ENCODE measurements around the gene PROS1. TPM values are rescaled to one million over a fixed set of nuclear protein-coding genes. Genes with fewer than 3 reads are reported as not detected.
"Not testable (repeated sequence)": the region's sequence is repeated elsewhere in the genome, so short reads cannot be mapped to it uniquely, and the experiment has no call there.

Gene PROS1
- polyA plus RNA-seq, 6 donors from 2014 or later = 0.31 to 0.68 (median 0.43) TPM; not detected in 2

DNA sequence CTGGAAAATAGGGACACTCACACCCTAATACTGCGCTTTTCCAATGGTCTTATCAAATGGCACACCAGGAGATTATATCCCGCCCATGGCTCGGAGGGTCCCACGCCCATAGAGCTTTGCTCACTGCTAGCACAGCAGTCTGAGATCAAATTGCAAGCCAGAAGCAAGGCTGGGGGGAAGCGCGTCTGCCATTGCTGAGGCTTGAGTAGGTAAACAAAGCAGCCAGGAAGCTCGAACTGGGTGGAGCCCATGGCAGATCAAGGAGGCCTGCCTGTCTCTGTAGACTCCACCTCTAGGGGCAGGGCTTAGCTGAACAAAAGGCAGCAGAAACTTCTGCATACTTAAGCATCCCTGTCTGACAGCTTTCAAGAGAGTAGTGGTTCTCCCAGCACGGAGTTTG, 23.7 kb downstream of the PROS1 start:
- not testable (repeated sequence) for H3K4me3 Mint-ChIP-seq; H3K27ac Mint-ChIP-seq; ATAC-seq (ENCODE audit: low read depth in 2 of 2); DNase-seq; H3K4me1 Mint-ChIP-seq; H3K36me3 Mint-ChIP-seq
- H3K9me3 Mint-ChIP-seq = peaks cover 2 to 19% (median 10%) of the 10 kb centered on the region in 7 donors
- H3K27me3 Mint-ChIP-seq = peaks cover 0 to 21% (median 6%) of the 10 kb centered on the region in 3 donors

DNA sequence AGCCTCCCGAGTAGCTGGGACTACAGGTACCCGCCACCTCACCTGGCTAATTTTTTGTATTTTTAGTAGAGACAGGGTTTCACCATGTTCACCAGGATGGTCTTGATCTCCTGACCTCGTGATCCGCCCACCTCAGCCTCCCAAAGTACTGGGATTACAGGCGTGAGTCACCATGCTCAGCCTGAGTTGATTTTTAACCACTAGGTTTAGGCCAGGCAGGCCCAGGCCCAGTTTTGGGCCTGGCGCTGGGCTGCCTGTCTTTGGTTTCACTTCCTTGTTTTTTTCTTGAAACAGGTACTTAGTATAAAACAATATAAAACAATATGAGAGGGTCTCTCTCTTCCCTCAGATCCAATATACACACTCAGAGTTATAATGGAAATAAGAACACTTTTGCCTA, 36.2 kb downstream of the PROS1 start:
- not testable (repeated sequence) for H3K9me3 Mint-ChIP-seq; H3K27ac Mint-ChIP-seq; H3K4me3 Mint-ChIP-seq; H3K27me3 Mint-ChIP-seq; DNase-seq; H3K4me1 Mint-ChIP-seq; ATAC-seq (ENCODE audit: low read depth in 2 of 2); H3K36me3 Mint-ChIP-seq

DNA sequence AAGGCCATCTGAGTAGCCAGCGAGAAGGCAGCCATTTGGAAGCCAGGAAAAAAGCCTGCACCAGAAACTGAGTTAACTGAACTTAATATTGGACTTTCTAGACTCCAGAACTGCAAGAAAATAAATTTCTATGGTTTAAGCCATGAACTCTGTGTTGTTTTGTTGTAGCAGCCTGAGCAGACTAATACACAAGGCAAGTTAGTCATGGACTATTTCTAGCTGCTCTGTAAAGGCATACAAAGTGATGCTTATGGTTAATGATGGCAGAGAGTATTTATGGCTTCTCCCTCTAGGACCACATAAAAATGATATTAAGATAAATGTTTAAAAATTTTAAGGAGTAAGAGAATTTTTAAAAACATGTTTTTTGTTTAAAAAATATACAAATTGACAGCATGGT, 37.1 kb downstream of the PROS1 start:
- H3K4me3 Mint-ChIP-seq = no peak overlapping the region
- H3K36me3 Mint-ChIP-seq = no peaks in the 10 kb centered on the region
- no peak for DNase-seq
- H3K4me1 Mint-ChIP-seq = peaks cover 0 to 7% (median 0%) of the 10 kb centered on the region in 3 donors
- no peaks in the 10 kb centered on the region for H3K27me3 Mint-ChIP-seq
- ATAC-seq (ENCODE audit: low read depth in 2 of 2) = no peak
- no peaks in the 10 kb centered on the region for H3K9me3 Mint-ChIP-seq
- no peak overlapping the region for H3K27ac Mint-ChIP-seq

DNA sequence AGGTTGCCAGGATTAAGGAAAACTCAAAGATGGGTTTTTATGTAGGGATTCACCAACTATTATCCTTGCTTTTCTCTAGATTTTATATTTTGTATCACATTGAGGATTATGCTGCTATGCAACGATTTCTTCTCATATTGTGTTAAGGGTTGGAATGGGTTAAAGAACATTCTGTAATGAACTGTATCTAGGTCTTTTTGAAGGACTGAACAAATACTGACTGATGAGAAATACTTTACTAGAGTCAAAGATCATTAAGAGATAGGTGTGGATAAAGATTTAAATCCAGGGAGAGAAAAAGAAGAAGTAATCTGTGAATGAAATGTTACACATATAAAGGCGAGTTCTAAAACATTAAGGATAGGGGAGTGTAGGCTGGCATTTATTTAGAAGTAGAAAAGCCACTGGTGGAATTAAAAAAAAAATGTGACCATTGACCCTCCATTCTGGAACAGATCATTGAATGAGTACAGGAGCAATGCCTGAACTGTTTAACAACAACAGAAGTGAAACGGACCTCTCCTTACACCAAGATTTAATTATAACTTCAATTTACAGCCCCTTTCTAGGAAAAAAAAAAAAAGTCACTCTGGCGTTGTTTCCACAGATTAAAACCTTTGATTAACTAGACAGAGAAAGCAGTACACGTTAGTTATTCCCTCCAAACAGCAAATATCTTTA, 39.2 kb downstream of the PROS1 start:
- DNase-seq (no peak), ATAC-seq (ENCODE audit: low read depth in 2 of 2) (no peak)
- H3K36me3 Mint-ChIP-seq = no peaks in the 10 kb centered on the region
- H3K4me1 Mint-ChIP-seq = peaks cover 0 to 7% (median 0%) of the 10 kb centered on the region in 3 donors
- no peak overlapping the region for H3K4me3 Mint-ChIP-seq
- no peaks in the 10 kb centered on the region for H3K27me3 Mint-ChIP-seq
- no peaks in the 10 kb centered on the region for H3K9me3 Mint-ChIP-seq
- no peak overlapping the region for H3K27ac Mint-ChIP-seq

DNA sequence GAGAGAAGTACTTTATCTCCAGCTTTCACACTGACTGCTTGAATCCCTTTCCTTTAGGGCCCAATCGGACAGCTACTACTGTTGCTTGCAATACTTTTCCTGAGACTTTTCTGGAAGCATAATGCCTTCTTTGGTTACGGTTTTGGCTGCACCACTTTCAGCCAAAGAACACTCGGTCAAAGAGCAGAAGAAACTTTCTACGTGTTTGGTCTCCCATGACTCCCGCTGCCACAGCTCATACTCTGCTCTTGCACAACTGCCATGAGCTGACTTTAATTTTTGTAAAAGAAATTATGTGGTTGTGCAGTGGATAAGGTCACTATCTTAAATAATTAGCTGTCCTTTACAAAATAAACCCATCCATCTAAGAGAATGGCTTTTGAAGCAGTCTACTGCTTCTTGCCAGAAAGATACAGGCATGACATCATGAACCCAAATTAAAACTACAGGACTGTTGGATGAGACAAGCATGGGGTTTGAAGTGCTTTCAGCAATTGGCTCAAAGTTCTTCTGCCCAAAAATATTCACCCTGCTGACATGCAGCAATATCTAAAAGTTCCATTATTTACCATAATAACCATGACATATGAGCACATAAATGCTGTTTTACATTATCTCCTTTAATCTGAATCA, 42.0 kb downstream of the PROS1 start:
- Mint-ChIP-seq H3K27ac (no peak overlapping the region), H3K9me3 (no peaks in the 10 kb centered on the region), H3K27me3 (peaks cover 0 to 5% (median 0%) of the 10 kb centered on the region in 3 donors), H3K4me1 (no peaks in the 10 kb centered on the region), H3K36me3 (no peaks in the 10 kb centered on the region), H3K4me3 (no peak overlapping the region)
- ATAC-seq (ENCODE audit: low read depth in 2 of 2) (no peak), DNase-seq (no peak)

DNA sequence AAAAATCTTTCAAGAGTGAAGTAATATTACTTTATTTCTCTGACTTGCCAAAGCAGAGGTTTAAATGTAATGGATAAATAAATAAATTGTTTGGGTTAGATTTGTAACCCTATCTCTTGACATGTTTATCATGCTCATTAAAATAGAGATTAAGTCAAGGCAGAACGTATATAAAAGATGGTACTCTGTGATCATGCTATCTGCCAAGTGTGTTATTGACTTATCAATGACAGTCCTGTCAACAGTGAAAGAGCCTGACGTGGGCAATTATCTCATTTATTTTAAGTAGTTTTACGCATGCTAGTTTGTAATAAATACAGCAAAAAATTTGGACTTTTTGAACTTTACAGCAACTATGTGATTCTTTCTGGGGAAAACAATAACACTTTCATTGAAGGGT, 43.7 kb downstream of the PROS1 start:
- ATAC-seq (ENCODE audit: low read depth in 2 of 2) (no peak), DNase-seq (no peak)
- Mint-ChIP-seq H3K27me3 (peaks cover 0 to 5% (median 0%) of the 10 kb centered on the region in 3 donors), H3K36me3 (peaks cover 0 to 4% of the 10 kb centered on the region in 2 donors), H3K9me3 (no peaks in the 10 kb centered on the region), H3K4me3 (no peak overlapping the region), H3K27ac (no peak overlapping the region), H3K4me1 (no peaks in the 10 kb centered on the region)

DNA sequence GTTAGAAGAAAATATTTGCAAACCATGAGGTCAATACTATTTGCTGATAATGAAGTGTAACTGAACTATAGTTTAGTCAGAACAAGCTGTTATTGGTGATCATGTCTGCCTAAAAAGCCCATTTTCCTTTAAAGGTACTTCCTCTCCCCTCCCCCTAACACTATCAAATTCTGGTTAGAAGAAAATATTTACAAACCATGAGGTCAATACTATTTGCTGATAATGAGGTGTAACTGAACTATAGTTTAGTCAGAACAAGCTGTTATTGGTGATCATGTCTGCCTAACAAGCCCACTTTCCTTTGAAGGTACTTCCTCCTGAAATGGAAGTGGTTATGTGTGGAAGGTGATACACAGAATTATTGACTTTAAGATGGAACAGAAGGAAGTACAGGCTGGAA, 46.9 kb downstream of the PROS1 start:
- H3K9me3 Mint-ChIP-seq = no peaks in the 10 kb centered on the region
- DNase-seq (no peak), ATAC-seq (ENCODE audit: low read depth in 2 of 2) (no peak)
- H3K27me3 Mint-ChIP-seq = peaks cover 0 to 5% (median 0%) of the 10 kb centered on the region in 3 donors
- H3K4me3 Mint-ChIP-seq = no peak overlapping the region
- H3K4me1 Mint-ChIP-seq = no peaks in the 10 kb centered on the region
- H3K27ac Mint-ChIP-seq = no peak overlapping the region
- peaks cover 0 to 4% of the 10 kb centered on the region in 2 donors for H3K36me3 Mint-ChIP-seq

DNA sequence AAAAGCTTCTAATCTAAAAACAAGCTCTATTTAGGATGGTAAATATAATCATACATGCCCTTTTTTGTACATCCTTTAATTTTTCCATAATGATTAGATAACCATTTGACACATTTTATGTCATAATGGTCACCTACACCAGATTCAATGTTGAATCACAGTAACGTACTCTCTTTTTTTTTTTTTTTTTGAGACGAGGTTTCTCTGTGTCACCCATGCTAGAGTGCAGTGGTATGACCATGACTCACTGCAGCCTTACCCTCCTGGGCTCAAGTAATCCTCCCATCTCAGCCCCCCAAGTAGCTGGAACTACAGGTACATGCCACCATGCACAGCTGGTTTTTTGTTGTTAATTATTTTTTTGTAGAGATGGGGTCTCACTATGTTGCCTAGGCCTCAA, 49.2 kb downstream of the PROS1 start:
- H3K27me3 Mint-ChIP-seq = peaks cover 0 to 5% (median 0%) of the 10 kb centered on the region in 3 donors

DNA sequence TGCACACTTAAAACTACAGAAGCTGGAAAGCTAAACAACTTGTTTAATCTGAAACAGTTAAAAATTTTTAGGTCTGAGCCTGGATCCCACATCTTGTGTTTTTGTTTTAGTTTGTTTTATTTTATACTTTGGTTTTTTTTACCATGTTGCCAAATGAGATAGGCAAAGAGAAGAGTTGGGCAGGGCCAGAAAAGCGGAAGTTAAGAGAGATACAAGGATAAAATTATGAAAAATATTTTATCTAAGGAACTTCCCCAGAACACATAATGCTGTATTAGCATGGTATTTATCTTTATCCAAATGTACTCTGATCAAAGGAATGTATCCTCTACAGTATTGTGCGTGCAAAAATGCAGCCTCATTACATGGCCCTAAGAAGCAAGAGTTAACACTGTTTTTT, 50.7 kb downstream of the PROS1 start:
- Mint-ChIP-seq H3K9me3 (peaks cover 0 to 7% (median 0%) of the 10 kb centered on the region in 7 donors), H3K4me3 (no peak overlapping the region), H3K27ac (no peak overlapping the region), H3K27me3 (peaks cover 0 to 5% (median 0%) of the 10 kb centered on the region in 3 donors), H3K4me1 (no peaks in the 10 kb centered on the region), H3K36me3 (peaks cover 0 to 4% of the 10 kb centered on the region in 2 donors)
- DNase-seq (no peak), ATAC-seq (ENCODE audit: low read depth in 2 of 2) (no peak)

More for the DNA sequence above, 49.2 kb downstream of the PROS1 start:
- Mint-ChIP-seq H3K4me3 (no peak overlapping the region), H3K27ac (no peak overlapping the region), H3K4me1 (no peaks in the 10 kb centered on the region), H3K9me3 (no peaks in the 10 kb centered on the region), H3K36me3 (peaks cover 0 to 4% of the 10 kb centered on the region in 2 donors)
- ATAC-seq (ENCODE audit: low read depth in 2 of 2) (no peak), DNase-seq (no peak)

DNA sequence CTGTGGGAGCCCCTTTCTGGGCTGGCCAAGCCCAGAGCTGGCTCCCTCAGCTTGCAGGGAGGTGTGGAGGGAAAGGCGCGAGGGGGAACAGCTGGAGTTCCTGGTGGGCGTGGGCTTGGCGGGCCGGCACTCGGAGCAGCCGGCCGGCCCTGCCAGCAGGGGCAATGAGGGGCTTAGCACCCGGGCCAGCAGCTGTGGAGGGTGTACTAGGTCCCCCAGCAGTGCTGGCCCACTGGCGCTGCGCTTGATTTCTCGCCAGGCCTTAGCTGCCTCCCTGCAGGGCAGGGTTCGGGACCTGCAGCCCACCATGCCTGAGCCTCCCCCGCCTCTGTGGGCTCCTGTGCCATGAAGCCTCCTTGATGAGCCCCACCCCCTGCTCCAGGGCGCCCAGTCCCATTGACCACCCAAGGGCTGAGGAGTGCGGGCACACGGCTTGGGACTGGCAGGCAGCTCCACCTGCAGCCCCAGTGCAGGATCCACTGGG, 56.1 kb downstream of the PROS1 start:
- peaks cover 0 to 13% (median 8%) of the 10 kb centered on the region in 7 donors for H3K9me3 Mint-ChIP-seq
- H3K27ac Mint-ChIP-seq; H3K4me3 Mint-ChIP-seq; DNase-seq; H3K27me3 Mint-ChIP-seq; H3K4me1 Mint-ChIP-seq; H3K36me3 Mint-ChIP-seq; ATAC-seq (ENCODE audit: low read depth in 2 of 2): not testable (repeated sequence)

DNA sequence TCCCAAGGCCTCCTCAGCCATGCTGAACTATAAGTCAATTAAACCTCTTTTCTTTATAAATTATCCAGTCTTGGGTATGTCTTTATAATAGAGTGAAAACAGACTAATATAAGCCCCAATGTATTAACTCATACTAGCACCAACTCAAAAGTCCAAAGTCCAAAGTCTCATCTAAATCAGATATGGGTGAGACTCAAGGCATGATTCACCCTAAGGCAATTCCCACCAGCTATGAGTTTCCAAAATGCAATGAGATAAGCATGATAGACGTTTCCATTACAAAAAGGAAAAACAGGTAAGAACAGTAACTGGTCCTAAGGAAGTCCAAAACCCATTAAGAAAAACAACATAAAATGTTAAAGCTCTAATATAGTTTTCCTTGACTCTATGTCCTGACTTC, 60.1 kb downstream of the PROS1 start:
- not testable (repeated sequence) for H3K4me1 Mint-ChIP-seq; H3K36me3 Mint-ChIP-seq; ATAC-seq (ENCODE audit: low read depth in 2 of 2); H3K27me3 Mint-ChIP-seq; H3K27ac Mint-ChIP-seq; DNase-seq; H3K4me3 Mint-ChIP-seq
- H3K9me3 Mint-ChIP-seq = peaks cover 5 to 16% (median 8%) of the 10 kb centered on the region in 7 donors

DNA sequence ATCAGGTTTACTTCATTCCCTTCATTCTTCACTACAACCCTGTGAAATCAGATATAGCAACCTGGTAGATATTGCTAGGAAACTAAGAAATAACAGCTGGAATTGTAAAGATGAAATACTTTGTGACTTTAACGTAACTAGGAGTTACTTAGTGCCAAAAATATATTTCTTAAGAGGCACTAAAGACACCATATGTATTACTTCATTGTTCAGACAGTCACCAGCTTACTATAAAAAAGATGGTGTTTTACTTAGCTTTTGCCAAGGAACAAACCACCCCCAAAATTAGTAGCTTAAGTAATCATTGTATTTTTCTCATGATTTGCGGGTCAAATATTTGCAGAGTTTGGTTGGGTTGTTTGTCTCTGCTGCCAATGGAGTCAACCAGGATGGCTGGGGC, 62.5 kb downstream of the PROS1 start:
- H3K9me3 Mint-ChIP-seq = peaks cover 3 to 17% (median 14%) of the 10 kb centered on the region in 7 donors
- ATAC-seq (ENCODE audit: low read depth in 2 of 2) (no peak), DNase-seq (no peak)
- H3K27ac Mint-ChIP-seq = no peak overlapping the region
- no peak overlapping the region for H3K4me3 Mint-ChIP-seq
- no peaks in the 10 kb centered on the region for H3K27me3 Mint-ChIP-seq
- no peaks in the 10 kb centered on the region for H3K4me1 Mint-ChIP-seq
- no peaks in the 10 kb centered on the region for H3K36me3 Mint-ChIP-seq

DNA sequence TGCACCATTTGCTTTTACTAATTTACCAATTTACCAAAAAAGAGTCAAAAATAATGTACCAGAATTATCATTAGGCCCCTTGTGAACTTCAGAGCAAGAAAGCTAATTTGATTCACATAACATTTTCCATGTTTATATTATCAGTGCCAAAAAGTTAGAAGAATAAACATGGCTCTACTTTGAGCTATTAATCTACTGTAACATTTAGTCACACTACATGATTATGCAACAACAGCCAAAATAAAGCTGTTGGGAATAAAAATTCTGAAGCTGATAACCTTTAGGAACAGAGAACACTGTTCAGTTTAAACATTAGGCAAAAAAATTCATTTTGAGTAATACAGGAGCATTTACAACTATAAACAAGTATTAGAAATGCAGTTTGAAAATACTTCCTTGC, 63.6 kb downstream of the PROS1 start:
- Mint-ChIP-seq H3K9me3 (peaks cover 3 to 16% (median 12%) of the 10 kb centered on the region in 7 donors), H3K27me3 (no peaks in the 10 kb centered on the region), H3K27ac (no peak overlapping the region), H3K4me3 (no peak overlapping the region), H3K4me1 (no peaks in the 10 kb centered on the region), H3K36me3 (no peaks in the 10 kb centered on the region)
- ATAC-seq (ENCODE audit: low read depth in 2 of 2) (no peak), DNase-seq (no peak)

DNA sequence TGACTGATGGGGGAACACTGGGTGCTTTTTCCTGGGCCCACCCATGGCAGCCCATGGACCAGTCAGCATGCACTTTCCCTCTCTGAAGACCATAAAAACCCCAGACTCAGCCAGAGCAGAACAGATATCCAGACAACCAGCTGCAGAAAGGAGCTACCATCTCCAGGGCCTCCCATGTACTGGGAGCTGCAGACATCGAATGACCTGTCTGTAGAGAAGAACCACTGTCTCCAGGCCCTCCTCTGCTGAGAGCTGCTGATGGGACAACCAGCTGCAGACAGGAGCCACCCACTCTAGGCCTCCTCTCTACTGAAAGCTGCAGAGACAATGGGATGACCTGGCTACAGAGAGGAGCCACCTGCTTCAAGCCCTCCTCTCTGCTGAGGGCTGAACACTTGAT, 66.6 kb downstream of the PROS1 start:
- Mint-ChIP-seq H3K27ac (no peak overlapping the region), H3K36me3 (no peaks in the 10 kb centered on the region), H3K9me3 (peaks cover 0 to 12% (median 6%) of the 10 kb centered on the region in 7 donors), H3K4me3 (no peak overlapping the region), H3K27me3 (no peaks in the 10 kb centered on the region), H3K4me1 (no peaks in the 10 kb centered on the region)
- ATAC-seq (ENCODE audit: low read depth in 2 of 2) (no peak), DNase-seq (no peak)

All from naive B cell (primary cell).